IPS DF 6.9 (cell line): Measurements from ENCODE around the gene TSPYL4.

Source experiments
- DNase-seq: peaks from one replicate; pipeline ENCODE4 v3.0.0-alpha.2; 2013; ENCODE audit warnings: low read depth, low spot score
- H3K27ac ChIP-seq: one replicate; pipeline ENCODE4 v1.5.1; 2013; ENCODE audit warnings: low read length, control low read depth
- H3K27me3 ChIP-seq: 2 replicates; pipeline ENCODE4 v1.6.1; 2013; ENCODE audit warnings: mild to moderate bottlenecking, low read length; ENCODE audit not compliant: control insufficient read depth, insufficient read depth
- H3K36me3 ChIP-seq: 2 replicates; pipeline ENCODE4 v1.6.1; 2013; ENCODE audit warnings: low read length; ENCODE audit not compliant: control insufficient read depth, insufficient read depth
- H3K4me1 ChIP-seq: 2 replicates; pipeline ENCODE4 v1.6.1; 2013; ENCODE audit warnings: low read length; ENCODE audit not compliant: control insufficient read depth, insufficient read depth
- H3K4me3 ChIP-seq: 2 replicates; pipeline ENCODE4 v1.5.1; 2013; ENCODE audit warnings: mild to moderate bottlenecking, low read length
- H3K9me3 ChIP-seq: 2 replicates; pipeline ENCODE4 v1.6.1; 2013; ENCODE audit warnings: low read length, inconsistent platforms; ENCODE audit not compliant: control insufficient read depth, insufficient read depth
- WGBS: extraction: QIAGEN DNeasy Blood & Tissue Kit; methylation state at CpG from one replicate; pipeline ENCODE4 v1.1.7; 2013; ENCODE audit warnings: mixed read lengths, missing lambda C conversion rate; ENCODE audit not compliant: insufficient read length, insufficient coverage; 5-methylcytosine and 5-hydroxymethylcytosine counted together

Gene TSPYL4

DNA sequence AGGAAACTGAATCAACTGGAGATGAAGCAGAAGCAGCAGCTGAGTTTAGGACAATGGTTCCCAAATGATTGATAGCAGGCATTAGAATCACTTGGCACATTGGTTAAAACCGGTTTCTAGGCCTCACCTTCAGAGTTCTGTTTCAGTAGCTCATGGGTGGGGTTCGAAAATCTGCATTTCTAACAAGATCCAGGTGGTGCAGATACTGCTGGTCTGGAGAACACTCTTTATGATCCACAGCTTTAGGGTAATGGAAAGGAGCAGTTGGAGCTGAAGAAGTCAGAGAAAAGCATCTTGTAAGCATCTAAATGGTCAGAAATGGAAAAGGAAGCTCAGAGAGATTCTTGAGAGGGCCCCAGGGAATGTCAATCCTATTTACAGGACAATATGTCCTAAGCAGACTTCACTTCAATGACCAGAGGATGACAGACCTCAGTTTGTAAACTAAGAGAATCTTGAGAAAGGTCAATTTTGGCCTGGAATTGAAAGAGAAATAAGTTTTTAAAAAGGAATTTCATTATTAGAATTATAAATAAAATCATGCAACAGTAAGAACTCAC lies 17.4 kb upstream of the TSPYL4 start:
- H3K9me3 ChIP-seq = no peaks in the 10 kb centered on the region
- H3K4me3 ChIP-seq = no peak overlapping the region
- no peak overlapping the region for H3K27ac ChIP-seq
- no peaks in the 10 kb centered on the region for H3K27me3 ChIP-seq
- H3K4me1 ChIP-seq = no peaks in the 10 kb centered on the region
- WGBS = no CpG with 5 or more reads among the region's 2 CpGs
- no peak for DNase-seq
- no peaks in the 10 kb centered on the region for H3K36me3 ChIP-seq

DNA sequence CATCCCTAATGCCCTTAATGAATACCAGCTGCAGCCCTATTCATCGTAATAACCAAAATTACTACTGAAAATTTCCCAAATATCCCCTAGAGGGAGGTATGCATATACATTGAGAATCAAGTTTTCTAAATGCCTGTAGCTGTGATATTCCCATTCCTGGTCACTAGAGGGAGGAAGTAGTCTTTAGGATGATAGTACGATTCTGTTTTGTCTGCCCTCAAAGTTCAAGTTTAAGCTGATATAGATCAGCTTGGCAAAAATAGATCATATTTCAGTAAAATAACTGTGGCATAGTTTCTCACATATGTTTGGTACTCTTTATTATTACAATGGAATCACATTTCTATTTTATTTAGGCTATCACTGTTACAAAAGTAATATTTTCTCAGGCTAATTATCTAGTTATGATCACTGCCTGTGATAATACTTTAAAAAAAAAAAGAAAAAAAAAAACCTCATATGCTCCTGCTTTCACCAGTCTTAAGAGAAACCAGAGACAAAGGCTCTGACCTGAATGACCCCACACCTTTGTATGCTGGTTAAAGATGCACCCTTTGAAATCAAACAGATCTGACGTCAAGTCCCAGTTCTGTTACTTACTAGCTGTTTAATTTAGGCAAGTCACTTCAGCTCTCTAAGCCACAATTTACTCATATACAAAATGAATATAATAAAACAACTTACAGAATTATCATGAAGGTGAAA lies 14.9 kb upstream of the TSPYL4 start:
- no peaks in the 10 kb centered on the region for H3K4me1 ChIP-seq
- no peak overlapping the region for H3K27ac ChIP-seq
- H3K36me3 ChIP-seq = no peaks in the 10 kb centered on the region
- no peaks in the 10 kb centered on the region for H3K9me3 ChIP-seq
- no peak for DNase-seq
- no CpG with 5 or more reads among the region's 3 CpGs for WGBS
- no peak overlapping the region for H3K4me3 ChIP-seq
- no peaks in the 10 kb centered on the region for H3K27me3 ChIP-seq

DNA sequence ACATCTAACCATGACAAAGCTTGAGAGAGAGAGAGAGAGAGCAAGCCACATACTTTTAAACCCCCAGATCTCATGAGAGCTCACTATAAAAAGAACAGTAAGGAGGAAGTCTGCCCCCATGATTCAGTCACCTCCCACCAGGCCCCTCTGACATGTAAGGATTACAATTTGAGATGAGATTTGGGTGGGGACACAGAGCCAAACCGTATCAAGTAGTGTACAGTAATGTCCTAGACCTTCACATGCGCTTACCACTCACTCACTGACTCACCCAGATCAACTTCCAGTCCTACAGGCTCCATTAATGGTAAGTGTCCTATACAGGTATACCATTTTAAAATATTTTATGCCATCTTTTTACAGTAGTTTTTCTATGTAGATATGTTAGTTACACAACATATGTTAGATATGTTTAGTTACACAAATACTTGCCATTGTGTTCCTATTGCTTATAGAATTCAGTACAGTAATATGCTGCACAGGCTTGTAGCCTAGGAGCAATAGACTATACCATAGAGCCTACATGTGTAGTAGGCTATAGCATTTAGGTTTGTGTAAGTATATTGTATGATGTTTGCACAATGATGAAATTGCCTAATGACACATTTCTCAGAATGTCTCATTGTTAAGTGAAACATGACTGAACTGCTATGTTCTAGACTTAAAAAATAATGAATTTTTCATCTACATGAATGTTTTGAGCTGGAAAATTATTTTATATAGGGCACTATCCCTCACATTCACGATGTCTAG lies 14.1 kb upstream of the TSPYL4 start:
- H3K27me3 ChIP-seq = no peaks in the 10 kb centered on the region
- H3K4me3 ChIP-seq = no peak overlapping the region
- no peaks in the 10 kb centered on the region for H3K4me1 ChIP-seq
- no peaks in the 10 kb centered on the region for H3K36me3 ChIP-seq
- H3K9me3 ChIP-seq = no peaks in the 10 kb centered on the region
- no peak overlapping the region for H3K27ac ChIP-seq
- no CpG with 5 or more reads among the region's 3 CpGs for WGBS
- no peak for DNase-seq

DNA sequence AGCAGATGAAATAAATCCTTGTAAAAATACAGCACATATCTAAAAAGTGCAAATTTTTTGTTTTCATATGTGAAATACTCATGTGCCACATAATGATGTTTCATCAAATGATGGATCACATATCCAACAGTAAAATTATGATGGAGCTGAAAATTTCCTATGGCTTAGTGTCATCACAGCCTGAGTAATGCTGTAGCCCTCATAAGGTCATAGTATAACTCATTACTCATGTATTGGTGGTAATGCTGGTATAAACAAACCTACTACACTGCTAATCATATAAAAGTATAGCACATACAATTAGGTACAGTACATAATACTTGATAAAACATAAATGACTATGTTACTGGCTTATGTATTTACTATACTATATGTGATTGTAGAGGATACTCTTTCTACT lies 12.9 kb upstream of the TSPYL4 start:
- Histone ChIP-seq H3K27me3 (no peaks in the 10 kb centered on the region), H3K9me3 (no peaks in the 10 kb centered on the region), H3K4me1 (no peaks in the 10 kb centered on the region), H3K4me3 (no peak overlapping the region), H3K27ac (no peak overlapping the region), H3K36me3 (no peaks in the 10 kb centered on the region)
- no peak for DNase-seq

GRCh38 chr6:116265041-116265829 lies 11.4 kb upstream of the TSPYL4 start:
- DNase-seq = no peak
- Histone ChIP-seq H3K4me1 (no peaks in the 10 kb centered on the region), H3K27ac (no peak overlapping the region), H3K36me3 (no peaks in the 10 kb centered on the region), H3K9me3 (no peaks in the 10 kb centered on the region), H3K4me3 (no peak overlapping the region), H3K27me3 (no peaks in the 10 kb centered on the region)
- no CpG with 5 or more reads among the region's 4 CpGs for WGBS

DNA sequence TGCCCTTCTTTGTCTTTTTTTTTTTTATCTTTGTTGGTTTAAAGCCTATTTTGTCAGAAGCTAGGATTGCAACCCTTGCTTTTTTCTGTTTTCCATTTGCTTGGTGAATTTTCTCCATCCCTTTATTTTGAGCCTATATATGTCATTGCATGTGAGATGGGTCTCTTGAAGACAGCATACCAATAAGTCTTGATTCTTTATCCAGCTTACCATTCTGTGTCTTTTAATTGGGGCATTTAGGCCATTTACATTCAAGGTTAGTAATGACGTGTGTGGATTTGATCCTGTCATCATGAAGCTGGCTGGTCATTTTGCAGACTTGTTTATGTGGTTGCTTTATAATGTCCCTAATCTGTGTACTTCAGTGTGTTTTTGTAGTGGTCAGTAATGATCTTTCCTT lies 9.5 kb upstream of the TSPYL4 start:
- no peak overlapping the region for H3K4me3 ChIP-seq
- DNase-seq = no peak
- no peaks in the 10 kb centered on the region for H3K36me3 ChIP-seq
- no peak overlapping the region for H3K27ac ChIP-seq
- no peaks in the 10 kb centered on the region for H3K9me3 ChIP-seq
- H3K4me1 ChIP-seq = no peaks in the 10 kb centered on the region
- no peaks in the 10 kb centered on the region for H3K27me3 ChIP-seq
- no CpG with 5 or more reads among the region's 1 CpG for WGBS

GRCh38 chr6:116258520-116258919 lies 4.6 kb upstream of the TSPYL4 start:
- no peak overlapping the region for H3K27ac ChIP-seq
- H3K4me1 ChIP-seq = no peaks in the 10 kb centered on the region
- no peaks in the 10 kb centered on the region for H3K27me3 ChIP-seq
- no peaks in the 10 kb centered on the region for H3K9me3 ChIP-seq
- no peaks in the 10 kb centered on the region for H3K36me3 ChIP-seq
- no peak overlapping the region for H3K4me3 ChIP-seq
- DNase-seq = no peak
- no CpG with 5 or more reads among the region's 18 CpGs for WGBS

DNA sequence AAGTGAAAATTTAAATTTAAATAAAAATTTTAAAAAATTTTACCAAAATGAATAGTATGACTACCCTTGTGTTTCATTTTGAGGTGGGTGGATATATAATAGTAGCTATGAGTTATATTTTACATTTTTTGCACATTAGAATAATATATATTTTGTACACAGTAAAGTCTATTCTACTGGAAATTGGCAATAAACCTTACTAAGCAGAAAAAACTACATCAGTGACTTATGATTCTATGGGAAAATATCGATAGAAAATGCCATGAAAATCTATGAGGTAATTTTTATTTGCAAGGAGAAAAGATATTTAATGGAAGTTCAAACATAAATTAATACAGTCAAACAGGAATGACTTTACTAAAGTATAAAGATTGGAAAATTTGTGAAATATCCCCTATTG lies 2.8 kb upstream of the TSPYL4 start:
- Histone ChIP-seq H3K9me3 (no peaks in the 10 kb centered on the region), H3K27me3 (no peaks in the 10 kb centered on the region), H3K27ac (no peak overlapping the region), H3K4me1 (peaks cover 1% of the 10 kb centered on the region; the same call in 1 of the 2 replicates), H3K36me3 (no peaks in the 10 kb centered on the region), H3K4me3 (no peak overlapping the region)
- no CpG with 5 or more reads among the region's 1 CpG for WGBS
- no peak for DNase-seq

DNA sequence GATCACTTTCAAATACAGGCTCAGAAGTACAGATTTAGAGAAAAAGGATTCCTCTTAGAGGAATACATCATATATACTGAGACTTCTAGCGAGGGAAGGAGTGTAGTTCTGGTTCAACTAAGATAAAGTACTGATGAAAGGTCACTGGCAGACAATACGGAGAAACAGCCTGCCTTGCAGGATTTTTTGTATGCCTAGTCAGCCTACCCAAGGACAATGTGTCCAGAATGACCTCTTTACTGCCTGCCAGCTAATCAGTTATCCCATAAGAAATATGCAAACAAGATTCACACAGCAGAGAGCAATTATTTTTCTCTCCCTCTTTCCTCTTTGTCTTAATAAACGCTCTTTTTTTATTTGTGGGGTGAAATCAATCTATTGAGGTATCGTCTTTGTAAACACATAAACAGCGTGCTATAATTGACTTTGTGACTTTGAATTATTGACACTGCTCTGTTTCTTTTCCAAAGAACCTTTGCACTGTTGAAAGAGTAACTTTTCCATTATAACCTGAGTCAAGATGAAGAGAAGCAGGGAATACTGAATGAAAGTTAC lies 1.4 kb upstream of the TSPYL4 start:
- no CpG with 5 or more reads among the region's 5 CpGs for WGBS
- Histone ChIP-seq H3K4me3 (no peak overlapping the region), H3K36me3 (no peaks in the 10 kb centered on the region), H3K9me3 (no peaks in the 10 kb centered on the region), H3K27me3 (no peaks in the 10 kb centered on the region), H3K27ac (no peak overlapping the region), H3K4me1 (peaks cover 3% of the 10 kb centered on the region; the same call in 1 of the 2 replicates)
- DNase-seq = no peak
